ENCODE measurements around the gene F2RL3.

F2RL3 gene

GRCh38 chr19:16888629-16889365, at the start of gene F2RL3:
Gene F2RL3, plus strand, starts transcription at chr19:16888999. Its CDS starts 191 bp downstream, at chr19:16889190.
- TF ChIP-seq, protein P1, sequence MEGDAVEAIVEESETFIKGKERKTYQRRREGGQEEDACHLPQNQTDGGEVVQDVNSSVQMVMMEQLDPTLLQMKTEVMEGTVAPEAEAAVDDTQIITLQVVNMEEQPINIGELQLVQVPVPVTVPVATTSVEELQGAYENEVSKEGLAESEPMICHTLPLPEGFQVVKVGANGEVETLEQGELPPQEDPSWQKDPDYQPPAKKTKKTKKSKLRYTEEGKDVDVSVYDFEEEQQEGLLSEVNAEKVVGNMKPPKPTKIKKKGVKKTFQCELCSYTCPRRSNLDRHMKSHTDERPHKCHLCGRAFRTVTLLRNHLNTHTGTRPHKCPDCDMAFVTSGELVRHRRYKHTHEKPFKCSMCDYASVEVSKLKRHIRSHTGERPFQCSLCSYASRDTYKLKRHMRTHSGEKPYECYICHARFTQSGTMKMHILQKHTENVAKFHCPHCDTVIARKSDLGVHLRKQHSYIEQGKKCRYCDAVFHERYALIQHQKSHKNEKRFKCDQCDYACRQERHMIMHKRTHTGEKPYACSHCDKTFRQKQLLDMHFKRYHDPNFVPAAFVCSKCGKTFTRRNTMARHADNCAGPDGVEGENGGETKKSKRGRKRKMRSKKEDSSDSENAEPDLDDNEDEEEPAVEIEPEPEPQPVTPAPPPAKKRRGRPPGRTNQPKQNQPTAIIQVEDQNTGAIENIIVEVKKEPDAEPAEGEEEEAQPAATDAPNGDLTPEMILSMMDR (IDR thresholded peaks at IDR 0.05; ENCODE audit: low read depth, low read length, missing control alignments), result no peak
- in situ Hi-C loops (cut with HindIII; ENCODE audit: low sequenced_read_pairs), result loop anchor here (10.0 kb wide), 1 partner anchor 146 kb away; no protein-coding TSS in a partner anchor
- no peak for DNase-seq (ENCODE audit: low read depth)
- no peak within 1 kb of the TSS for H3K4me3 ChIP-seq (ENCODE audit: low read depth, low read length)

- TF ChIP-seq, protein P1 (IDR thresholded peaks at IDR 0.05; ENCODE audit: low read depth, low read length, missing control alignments), result no peak
- H3K4me3 ChIP-seq (ENCODE audit: low read depth, low read length), result no peak overlapping the region
- DNase-seq (ENCODE audit: low read depth), result no peak
- in situ Hi-C loops (cut with HindIII; ENCODE audit: low sequenced_read_pairs), result no loop called here
Measured at GRCh38 chr19:16841391-16841926, 47.3 kb upstream of the F2RL3 start.

DNA sequence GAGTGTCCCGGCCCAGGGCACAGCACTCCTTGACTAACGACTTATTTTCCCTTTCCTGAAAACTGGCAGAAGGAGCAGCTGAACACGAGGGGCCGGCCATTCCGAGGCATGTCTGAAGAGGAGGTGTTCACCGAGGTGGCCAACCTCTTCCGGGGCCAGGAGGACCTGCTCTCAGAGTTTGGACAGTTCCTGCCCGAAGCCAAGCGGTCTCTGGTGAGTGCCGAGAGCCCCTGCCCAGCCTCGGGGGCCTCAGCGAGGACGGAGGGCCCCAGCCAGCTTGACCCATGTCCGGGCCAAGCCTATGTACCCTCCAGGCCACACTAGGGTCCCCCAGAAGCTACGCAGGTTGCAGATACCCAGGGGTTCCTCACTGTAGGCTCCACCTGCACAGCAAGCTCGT, 41.9 kb upstream of the F2RL3 start:
- TF ChIP-seq, protein P1 (IDR thresholded peaks at IDR 0.05; ENCODE audit: low read depth, low read length, missing control alignments), result no peak
- no peak overlapping the region for H3K4me3 ChIP-seq (ENCODE audit: low read depth, low read length)
- in situ Hi-C loops (cut with HindIII; ENCODE audit: low sequenced_read_pairs), result no loop called here
- no peak for DNase-seq (ENCODE audit: low read depth)

DNA sequence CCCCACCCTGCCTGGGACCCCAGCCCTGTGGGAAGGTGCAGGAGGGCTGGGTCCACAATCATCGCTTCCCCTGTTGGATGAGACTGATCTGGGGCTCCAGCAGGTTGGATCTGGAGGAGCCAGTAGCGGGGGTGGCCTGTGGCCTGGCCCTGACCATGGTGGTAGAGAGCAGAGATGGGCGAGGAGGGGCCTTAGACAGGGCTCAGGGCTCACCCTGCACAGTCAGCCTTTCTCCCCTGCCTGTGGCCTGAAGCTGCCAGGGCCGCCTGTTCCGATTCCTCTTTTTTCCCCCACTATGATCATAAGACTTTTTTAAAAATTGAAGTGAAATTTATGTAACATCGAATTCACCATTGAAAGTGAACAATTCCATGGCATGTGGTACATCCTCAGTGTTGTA, 41.4 kb upstream of the F2RL3 start:
- TF ChIP-seq, protein P1 (IDR thresholded peaks at IDR 0.05; ENCODE audit: low read depth, low read length, missing control alignments), result no peak
- H3K4me3 ChIP-seq (ENCODE audit: low read depth, low read length), result no peak overlapping the region
- in situ Hi-C loops (cut with HindIII; ENCODE audit: low sequenced_read_pairs), result no loop called here
- no peak for DNase-seq (ENCODE audit: low read depth)

- no peak overlapping the region for H3K4me3 ChIP-seq (ENCODE audit: low read depth, low read length)
- in situ Hi-C loops (cut with HindIII; ENCODE audit: low sequenced_read_pairs), result no loop called here
- TF ChIP-seq, protein P1 (IDR thresholded peaks at IDR 0.05; ENCODE audit: low read depth, low read length, missing control alignments), result no peak
- DNase-seq (ENCODE audit: low read depth), result no peak
Measured at GRCh38 chr19:16849168-16849567, 39.6 kb upstream of the F2RL3 start.

- TF ChIP-seq, protein P1 (IDR thresholded peaks at IDR 0.05; ENCODE audit: low read depth, low read length, missing control alignments), result no peak
- in situ Hi-C loops (cut with HindIII; ENCODE audit: low sequenced_read_pairs), result no loop called here
Measured at GRCh38 chr19:16850133-16850532, 38.7 kb upstream of the F2RL3 start.

More at GRCh38 chr19:16850133-16850532, 38.7 kb upstream of the F2RL3 start:
- no peak overlapping the region for H3K4me3 ChIP-seq (ENCODE audit: low read depth, low read length)
- DNase-seq (ENCODE audit: low read depth), result no peak
